ENCODE results near the gene SLC25A47. TPM values are rescaled to one million over a fixed set of nuclear protein-coding genes. Genes with fewer than 3 reads are reported as not detected.
A peak's percentile ranks its signal among the peaks of the same experiment; 100 is the strongest.

SLC25A47 gene
- total and polyA plus RNA-seq, 9 of the 15 experiments (the other 6 are each of a cell fraction or from before 2014, with no cell fraction given): 0.09 to 0.23 (median 0.22) TPM; not detected in 6

DNA sequence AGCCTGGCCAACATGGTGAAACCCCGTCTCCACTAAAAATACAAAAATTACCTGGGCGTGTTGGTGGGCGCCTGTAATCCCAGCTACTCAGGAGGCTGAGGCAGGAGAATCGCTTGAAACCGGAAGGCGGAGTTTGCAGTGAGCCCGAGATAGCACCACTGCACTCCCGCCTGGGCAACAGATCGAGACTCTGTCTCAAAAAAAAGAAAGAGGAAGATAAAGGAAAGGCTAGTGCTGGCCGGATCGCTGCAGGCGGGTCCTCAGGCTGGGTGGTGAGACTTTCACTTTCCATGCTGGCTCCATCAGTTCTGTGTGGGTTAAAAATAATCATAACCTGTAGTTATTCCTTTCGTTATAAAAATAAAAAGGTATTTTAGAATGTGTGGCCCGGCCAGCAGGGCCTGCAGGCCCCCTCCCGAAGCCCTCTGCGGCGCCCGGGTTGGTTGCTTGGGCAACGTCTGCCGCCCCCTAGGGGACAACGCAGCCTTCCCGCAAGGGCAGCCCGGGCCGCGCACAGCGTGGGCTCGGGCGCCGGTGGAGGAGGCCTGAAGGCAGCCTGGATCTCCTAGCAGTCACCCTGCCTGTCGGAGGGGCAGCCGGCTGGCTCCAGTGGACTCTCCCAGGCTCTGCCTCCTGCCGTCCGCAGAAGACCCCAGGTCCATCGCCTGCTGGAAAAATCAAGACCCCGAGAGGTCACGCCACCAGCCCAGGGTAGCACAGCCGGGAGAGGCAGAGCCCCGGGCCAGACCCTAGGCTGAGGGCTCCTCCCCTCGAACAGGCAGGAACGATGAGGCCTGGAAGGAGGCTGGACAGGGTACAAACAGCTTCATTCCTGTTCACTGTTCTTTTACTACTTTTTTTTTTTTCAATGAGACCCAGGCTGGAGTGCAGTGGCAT is 5.0 kb upstream of the SLC25A47 start (continued):
- peak; percentile 66 for TF ChIP-seq RB1 (IDR thresholded peaks at IDR 0.05; ENCODE audit: low read depth)
- no peak for TF ChIP-seq CAMTA2 (CRISPR knock-in tag; conservative IDR thresholded peaks at IDR 0.05)
- TF ChIP-seq MCM7 (IDR thresholded peaks at IDR 0.05): no peak
- TF ChIP-seq CXXC5 (CRISPR knock-in tag; IDR thresholded peaks at IDR 0.05): peak; percentile 62; the same call in 1 of the 2 replicates
- no peak for TF ChIP-seq ERF (CRISPR knock-in tag; IDR thresholded peaks at IDR 0.05)
- TF ChIP-seq RAD21 (CRISPR knock-in tag; conservative IDR thresholded peaks at IDR 0.05 in 1 of 2, IDR thresholded peaks at IDR 0.05 in 1 of 2): peak; percentile 31 to 52; a peak in 3 of 4 replicates
- no peak for TF ChIP-seq KLF16 (IDR thresholded peaks at IDR 0.05)
- TF ChIP-seq HCFC1 (IDR thresholded peaks at IDR 0.05; ENCODE audit: low read depth, low read length): 0 out of 2 replicates have a peak, but pooled peaks have one; percentile 20
- TF ChIP-seq ARID1B (IDR thresholded peaks at IDR 0.05): no peak
- peak; percentile 42; the same call in 1 of the 2 replicates for TF ChIP-seq ZBTB7A (IDR thresholded peaks at IDR 0.05; ENCODE audit: borderline replicate concordance, control insufficient read depth, low read depth, low read length)
- TF ChIP-seq, protein P1, sequence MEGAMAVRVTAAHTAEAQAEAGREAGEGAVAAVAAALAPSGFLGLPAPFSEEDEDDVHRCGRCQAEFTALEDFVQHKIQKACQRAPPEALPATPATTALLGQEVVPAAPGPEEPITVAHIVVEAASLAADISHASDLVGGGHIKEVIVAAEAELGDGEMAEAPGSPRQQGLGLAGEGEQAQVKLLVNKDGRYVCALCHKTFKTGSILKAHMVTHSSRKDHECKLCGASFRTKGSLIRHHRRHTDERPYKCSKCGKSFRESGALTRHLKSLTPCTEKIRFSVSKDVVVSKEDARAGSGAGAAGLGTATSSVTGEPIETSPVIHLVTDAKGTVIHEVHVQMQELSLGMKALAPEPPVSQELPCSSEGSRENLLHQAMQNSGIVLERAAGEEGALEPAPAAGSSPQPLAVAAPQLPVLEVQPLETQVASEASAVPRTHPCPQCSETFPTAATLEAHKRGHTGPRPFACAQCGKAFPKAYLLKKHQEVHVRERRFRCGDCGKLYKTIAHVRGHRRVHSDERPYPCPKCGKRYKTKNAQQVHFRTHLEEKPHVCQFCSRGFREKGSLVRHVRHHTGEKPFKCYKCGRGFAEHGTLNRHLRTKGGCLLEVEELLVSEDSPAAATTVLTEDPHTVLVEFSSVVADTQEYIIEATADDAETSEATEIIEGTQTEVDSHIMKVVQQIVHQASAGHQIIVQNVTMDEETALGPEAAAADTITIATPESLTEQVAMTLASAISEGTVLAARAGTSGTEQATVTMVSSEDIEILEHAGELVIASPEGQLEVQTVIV (CRISPR knock-in tag; IDR thresholded peaks at IDR 0.05; ENCODE audit: borderline replicate concordance): no peak
- no peak for TF ChIP-seq ZNF197 (CRISPR knock-in tag; IDR thresholded peaks at IDR 0.05; ENCODE audit: low read depth)
- TF ChIP-seq BCOR (IDR thresholded peaks at IDR 0.05): peak; percentile 30; the same call in 1 of the 2 replicates
- TF ChIP-seq ZNF165 (CRISPR knock-in tag; IDR thresholded peaks at IDR 0.05; ENCODE audit: borderline replicate concordance): no peak
- peak; percentile 46 for TF ChIP-seq RBFOX2 (IDR thresholded peaks at IDR 0.05; ENCODE audit: low read depth, low read length)
- no peak for TF ChIP-seq POLR2B (IDR thresholded peaks at IDR 0.05; ENCODE audit: low read depth, partially characterized antibody)
- 0 out of 2 replicates have a peak, but pooled peaks have one; percentile 29 for TF ChIP-seq ZNF143 (CRISPR knock-in tag; IDR thresholded peaks at IDR 0.05)
- TF ChIP-seq SMC3 (conservative IDR thresholded peaks at IDR 0.05; ENCODE audit: insufficient read depth, low read depth, low read length): peak; percentile 33; the same call in 1 of the 2 replicates
- no peak for TF ChIP-seq POLR2A (conservative IDR thresholded peaks at IDR 0.05)

Measured in K562 (cell line).